Loucy (cell line): ENCODE results near the gene DNAH17.

ENCODE experiments used
- EZH2phosphoT487 ChIP-seq: fragments of 200-600 bp; IDR thresholded peaks from 2 replicates; pipeline ENCODE4 v1.6.1; 2018; ENCODE audit warnings: antibody characterized with exemption, mild to moderate bottlenecking, moderate library complexity, borderline replicate concordance
- TF ChIP-seq, protein P1 (sequence below): fragments of 200-600 bp; sonication (generic); conservative IDR thresholded peaks from 2 replicates; pipeline ENCODE4 v1.5.1; 2014; ENCODE audit warnings: mild to moderate bottlenecking, antibody characterized with exemption, low read length

DNA sequence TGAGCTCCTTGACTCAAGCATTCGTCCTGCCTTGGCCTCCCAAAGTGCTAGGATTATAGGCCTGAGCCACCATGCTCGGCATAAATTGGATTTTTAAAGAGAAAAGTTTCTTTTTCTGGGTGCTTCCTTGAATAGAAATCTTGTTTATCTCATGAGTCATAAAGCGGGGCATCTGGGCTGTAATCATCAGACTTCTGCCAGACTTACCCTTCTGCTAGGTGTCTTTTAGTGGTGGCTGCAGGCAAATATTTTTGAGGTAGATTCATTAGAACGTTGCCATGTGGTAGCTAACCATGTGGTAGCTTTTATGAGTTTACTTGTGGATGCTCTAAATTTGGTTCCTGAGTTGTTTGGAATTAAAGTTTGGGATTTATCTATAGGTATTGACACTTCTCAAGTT lies 185.4 kb downstream of the DNAH17 start:
- TF ChIP-seq, protein P1, sequence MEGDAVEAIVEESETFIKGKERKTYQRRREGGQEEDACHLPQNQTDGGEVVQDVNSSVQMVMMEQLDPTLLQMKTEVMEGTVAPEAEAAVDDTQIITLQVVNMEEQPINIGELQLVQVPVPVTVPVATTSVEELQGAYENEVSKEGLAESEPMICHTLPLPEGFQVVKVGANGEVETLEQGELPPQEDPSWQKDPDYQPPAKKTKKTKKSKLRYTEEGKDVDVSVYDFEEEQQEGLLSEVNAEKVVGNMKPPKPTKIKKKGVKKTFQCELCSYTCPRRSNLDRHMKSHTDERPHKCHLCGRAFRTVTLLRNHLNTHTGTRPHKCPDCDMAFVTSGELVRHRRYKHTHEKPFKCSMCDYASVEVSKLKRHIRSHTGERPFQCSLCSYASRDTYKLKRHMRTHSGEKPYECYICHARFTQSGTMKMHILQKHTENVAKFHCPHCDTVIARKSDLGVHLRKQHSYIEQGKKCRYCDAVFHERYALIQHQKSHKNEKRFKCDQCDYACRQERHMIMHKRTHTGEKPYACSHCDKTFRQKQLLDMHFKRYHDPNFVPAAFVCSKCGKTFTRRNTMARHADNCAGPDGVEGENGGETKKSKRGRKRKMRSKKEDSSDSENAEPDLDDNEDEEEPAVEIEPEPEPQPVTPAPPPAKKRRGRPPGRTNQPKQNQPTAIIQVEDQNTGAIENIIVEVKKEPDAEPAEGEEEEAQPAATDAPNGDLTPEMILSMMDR, result no peak
- no peak for TF ChIP-seq EZH2phosphoT487
